LoVo (cell line): ENCODE results near the gene ANKRD52.

Experiments used
- DNase-seq: peaks from one replicate; pipeline ENCODE4 v3.0.0-alpha.2; 2016; ENCODE audit warnings: low spot score

The ANKRD52 gene

DNA sequence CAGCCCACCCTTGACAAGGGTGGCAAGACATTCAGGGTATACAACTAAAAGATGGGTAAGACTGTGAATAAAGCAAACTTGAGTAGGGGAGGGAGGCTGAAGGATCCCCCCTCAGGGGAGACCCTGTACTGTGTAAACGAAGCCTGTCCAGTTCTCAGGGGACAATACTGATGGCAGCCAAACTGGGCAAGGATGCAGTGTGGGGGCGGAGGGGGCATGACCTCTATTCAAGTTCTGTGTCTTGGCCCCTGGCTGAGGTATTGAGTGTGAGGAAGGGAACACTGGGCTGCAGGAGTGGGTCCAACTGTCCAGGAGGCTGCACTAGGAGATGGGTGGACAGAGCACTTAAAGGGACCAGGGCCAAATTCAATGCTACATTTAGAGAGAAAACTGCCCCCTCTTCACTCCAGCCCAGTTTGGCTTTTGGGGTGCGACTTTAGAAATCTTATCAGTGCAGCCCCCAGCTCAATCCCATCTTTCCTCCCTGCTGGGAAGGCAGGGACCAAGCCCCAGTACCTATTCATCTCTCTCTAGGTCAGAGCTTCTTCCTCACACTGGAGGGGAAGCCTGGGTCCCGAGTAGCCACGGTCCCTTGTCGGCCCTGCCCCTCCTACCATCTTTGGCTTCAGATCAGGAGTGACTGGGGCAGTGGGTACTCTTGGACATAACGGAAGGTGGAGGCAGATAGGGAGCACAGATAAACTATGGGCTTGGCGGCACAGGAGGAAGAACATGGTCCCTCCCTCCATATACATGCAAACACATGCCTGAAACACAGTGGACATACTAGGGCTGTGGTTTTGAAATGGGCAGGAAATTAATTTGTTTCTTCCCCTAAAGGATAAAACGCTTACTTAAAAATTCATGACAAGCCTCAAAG, 16.5 kb downstream of the ANKRD52 start:
- DNase-seq: no peak

DNA sequence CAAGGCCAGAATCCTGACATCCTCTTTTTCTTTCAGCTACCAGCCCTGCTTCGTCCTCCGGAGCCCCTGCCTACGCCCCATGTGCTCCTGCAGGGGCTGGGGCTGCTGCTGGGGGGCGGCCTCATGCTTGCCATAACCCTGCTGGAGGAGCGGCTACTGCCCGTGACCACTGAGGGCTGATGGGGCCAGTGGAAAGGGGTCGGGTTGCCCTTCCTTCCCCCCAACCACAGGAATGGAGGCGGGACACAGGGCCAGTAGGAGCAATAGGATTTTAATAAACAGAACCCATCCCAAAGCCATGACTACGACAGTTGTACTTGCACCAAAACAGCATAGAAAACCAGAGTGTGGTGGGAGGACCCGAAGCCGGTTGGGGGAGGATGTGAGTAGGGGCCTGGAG, 20.6 kb downstream of the ANKRD52 start:
- DNase-seq: no peak

DNA sequence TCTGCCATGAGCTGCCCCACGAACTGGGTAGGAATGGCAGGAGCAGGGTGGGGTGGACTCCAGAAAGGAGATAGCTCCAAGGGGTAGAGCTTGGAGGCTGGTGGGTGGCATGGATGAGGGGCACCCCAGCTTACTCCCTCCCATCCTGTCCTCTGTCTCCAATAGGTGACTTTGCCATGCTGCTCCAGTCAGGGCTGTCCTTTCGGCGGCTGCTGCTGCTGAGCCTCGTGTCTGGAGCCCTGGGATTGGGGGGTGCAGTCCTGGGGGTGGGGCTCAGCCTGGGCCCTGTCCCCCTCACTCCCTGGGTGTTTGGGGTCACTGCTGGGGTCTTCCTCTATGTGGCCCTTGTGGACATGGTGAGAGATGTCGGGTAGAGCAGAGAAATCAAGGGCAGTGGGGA, 21.2 kb downstream of the ANKRD52 start:
- no peak for DNase-seq

DNA sequence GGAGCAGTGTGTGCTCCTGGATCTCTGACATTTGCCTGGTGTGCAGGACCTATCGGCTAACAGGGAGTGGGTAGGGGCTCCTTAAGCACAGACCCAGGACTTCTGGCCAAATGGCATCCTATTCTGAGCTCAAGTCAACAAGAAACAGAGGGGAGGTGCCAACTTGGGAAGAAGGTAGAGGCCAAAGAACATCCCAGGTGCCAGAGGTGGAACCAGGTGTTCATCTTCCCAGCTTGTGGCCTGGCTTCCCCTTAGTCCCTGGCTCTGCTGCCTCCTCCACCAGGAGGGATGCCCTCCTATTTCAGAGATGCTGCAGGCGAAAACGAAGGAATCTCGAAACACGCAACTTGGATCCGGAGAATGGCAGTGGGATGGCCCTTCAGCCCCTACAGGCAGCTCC, 22.1 kb downstream of the ANKRD52 start:
- DNase-seq: no peak

DNA sequence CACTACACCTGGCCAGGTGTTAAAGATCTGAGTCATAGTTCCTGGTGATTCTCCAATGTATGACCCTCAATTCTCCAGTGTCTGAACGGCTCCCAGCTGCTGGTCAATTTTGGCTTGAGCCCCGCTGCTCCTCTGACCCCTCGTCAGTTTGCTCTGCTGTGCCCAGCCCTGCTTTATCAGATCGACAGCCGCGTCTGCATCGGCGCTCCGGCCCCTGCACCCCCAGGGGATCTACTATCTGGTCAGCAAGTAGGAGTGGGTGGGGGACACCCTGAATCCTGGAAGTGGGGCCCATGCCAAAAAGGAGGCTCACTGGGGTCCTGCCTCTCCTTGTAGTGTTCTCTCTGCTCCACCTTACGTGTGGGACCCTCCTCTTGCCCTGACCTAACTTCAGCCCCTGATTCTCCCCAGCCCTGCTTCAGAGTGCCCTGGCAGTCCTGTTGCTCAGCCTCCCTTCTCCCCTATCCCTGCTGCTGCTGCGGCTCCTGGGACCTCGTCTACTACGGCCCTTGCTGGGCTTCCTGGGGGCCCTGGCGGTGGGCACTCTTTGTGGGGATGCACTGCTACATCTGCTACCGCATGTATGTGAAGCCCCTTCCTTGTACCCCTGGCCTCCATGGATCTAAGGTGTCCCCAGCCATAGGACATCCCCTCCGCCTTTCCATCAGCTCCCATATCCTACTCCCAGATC, 23.3 kb downstream of the ANKRD52 start:
- no peak for DNase-seq

DNA sequence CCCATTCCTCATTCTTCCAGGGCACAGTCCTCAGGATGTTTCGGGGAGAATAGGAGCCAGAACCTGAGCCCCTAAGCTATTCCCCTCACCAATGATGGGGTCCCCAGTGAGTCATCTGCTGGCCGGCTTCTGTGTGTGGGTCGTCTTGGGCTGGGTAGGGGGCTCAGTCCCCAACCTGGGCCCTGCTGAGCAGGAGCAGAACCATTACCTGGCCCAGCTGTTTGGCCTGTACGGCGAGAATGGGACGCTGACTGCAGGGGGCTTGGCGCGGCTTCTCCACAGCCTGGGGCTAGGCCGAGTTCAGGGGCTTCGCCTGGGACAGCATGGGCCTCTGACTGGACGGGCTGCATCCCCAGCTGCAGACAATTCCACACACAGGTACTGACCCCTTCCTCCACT, 27.0 kb downstream of the ANKRD52 start:
- DNase-seq: no peak

DNA sequence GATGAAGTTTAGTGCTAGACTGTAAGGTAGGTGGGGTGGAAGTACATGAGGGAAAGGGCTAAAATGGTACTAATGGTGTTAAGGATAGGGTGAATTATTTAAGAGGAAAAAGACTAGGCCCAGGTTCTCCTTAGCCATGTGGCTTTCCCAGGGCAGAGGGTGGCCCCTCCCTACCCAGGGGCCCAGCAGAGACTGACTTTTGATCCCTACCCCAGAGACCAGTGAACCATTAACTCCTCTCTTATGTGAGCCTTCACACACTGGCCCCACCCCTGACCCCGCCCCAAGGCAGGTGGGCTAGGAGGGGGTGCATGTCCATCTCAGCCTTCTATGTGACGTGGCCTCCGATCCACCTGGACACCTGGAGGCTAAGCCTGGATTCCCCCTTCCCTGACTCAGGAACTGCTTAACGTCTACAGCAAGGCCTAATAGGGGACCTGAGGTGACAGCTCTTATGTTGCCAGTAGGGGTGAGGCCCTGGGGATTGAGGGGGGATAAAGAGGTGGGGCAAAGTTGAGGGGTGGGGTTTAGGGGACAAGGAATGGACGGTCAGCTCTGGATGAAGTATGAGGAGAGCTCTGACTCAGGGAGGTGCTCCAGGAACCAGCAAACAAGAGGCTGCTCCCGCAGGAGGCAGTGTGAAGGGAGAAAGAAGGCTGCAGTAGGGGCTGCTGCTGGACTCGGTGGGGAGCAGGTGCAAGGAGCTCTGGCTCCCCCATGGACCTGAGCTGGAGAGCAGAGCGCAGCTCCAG, 27.6 kb downstream of the ANKRD52 start:
- peak; percentile 18 for DNase-seq

DNA sequence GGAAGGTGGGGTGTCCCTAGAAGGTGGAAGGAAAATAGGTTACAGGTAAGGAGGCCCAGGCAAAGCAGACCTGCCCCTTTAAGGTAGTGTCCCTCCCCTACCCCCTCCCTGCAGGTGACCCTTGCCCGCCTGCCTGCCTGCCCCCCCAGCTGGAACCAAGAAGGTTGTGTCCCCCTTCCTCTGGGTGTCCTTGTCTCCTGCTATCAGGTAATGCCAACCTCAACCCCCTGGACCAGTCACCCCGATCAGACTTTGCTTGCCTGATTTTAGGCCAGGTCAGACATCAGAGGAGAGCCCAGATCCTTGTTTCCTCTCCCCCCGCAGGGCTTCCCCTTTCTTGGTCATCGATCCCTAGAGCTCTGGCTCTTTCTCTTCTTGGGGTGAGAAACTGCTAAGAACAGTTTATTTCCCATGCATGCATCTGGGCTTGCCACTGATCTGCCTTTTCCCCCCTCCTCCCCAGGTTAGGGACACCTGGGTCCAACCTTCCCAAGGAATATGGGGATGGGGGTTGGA, 28.2 kb downstream of the ANKRD52 start, which contains the start of gene SLC39A5:
Gene SLC39A5, plus strand, starts transcription at position 136 of the 516 bp plus-strand sequence. CDS start 1,224 bp downstream, outside the sequence.
- DNase-seq: no peak

DNA sequence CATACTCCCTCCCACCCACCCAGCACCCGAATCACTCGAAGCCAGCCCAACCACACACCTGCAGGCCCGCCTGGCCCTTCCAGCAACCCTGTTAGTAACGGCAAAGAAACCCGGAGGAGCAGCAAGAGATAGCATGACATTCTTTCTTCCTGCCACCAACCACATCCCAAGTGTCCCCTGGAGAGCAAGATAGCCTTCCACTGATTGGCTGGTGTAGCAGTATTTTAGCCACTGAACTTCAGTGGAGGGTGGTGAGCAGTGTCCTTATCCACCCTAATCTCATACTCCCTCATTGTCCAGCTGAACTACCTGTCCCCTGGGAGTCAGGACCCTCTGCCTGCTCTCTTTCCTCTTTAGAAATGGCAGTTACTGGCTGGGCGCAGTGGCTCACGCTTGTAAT, 29.1 kb downstream of the ANKRD52 start:
- DNase-seq: no peak

DNA sequence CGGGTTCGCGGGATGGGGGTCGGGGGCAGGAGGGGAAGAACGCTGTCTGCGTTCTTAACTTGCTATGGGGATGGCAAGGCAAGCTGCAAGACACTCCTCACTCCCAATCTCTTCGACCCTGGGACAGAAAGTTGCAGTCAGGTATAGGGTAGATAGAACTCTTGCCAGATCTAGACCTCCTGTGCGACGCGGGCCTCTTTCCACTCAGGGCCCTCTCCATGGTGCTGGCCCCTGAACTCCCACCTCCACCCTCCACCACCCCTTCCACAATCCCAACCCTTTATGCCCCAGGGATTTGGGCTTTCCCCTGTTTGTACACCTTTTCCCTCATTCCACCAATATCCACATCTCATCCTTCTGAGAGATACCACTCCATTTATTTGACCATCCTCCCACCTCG, 33.2 kb downstream of the ANKRD52 start:
- DNase-seq: no peak

DNA sequence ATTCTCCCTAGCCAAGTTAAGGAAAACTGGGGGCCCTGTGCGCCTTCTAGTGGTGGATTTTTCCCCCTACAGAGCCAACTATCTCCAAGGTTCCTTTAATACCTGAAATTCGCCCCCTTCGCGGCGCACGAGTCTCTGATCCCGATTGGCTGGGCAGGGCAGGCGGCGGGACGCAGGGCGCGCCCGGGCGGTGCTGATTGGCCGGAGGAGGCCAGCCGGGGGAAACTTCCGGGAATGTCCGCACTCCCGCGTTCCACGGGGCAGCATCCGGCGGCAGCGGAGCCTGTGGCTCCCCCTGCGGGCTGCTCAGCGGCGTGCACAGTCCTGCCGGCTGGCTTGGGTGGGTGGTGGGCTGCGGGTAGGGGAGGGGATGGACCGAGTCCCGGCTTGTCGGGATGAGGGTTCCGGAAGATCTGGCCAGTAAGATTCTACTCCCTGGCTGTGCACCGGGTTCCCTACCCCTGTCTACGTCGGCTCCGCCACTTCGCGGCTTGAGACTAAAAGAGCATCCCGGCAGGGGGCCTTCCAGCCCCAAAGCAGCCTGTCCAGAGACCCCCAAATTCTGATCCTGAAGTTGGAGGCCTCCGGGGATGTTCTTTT, 34.0 kb downstream of the ANKRD52 start, which contains the start of gene NABP2:
Gene NABP2, plus strand, starts transcription at position 241 of the 600 bp plus-strand sequence. CDS start 515 bp downstream, outside the sequence.
- peak; percentile 100 for DNase-seq

DNA sequence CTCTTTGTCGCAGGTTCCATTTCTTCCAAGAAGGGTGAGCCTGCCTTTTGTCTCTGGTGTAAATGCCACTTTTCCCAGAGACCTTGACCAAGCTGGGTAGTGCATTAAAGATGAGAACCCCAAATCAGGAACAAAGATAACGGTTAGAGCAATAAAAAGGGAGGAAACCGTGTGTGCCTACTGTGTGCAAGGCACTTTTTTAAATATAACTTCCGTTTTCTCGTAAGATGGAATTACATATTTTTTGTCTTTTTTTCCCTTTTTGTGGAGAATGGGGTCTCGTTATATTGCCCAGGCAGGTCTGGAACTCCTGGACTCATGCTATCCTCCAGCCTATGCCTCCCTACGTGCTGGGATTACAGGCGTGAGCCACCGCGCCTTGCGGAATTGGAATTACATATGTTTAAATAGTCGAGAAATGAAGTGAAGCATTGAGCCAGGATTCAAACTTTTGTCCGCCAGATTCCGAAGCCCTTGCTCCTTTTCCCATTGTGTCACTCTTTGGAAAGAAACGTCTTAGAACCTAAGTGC, 34.5 kb downstream of the ANKRD52 start:
- DNase-seq: no peak

DNA sequence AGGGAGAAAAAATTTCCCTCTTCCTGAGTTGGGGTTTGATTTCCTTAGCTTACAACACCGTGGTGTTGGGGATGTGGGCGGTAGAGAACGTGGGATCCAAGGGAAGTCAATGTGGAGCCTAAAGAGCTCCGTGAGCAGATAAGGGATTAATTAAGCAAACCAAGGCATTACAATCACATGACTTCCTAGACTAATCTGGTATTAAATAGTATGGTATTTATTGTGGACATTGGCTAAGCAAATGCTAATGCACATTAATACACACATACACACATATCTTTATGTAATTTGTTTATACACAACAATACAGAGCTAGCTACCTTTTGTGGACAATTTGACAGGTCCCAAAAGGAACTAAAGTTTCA, 35.7 kb downstream of the ANKRD52 start:
- DNase-seq: peak; percentile 15

DNA sequence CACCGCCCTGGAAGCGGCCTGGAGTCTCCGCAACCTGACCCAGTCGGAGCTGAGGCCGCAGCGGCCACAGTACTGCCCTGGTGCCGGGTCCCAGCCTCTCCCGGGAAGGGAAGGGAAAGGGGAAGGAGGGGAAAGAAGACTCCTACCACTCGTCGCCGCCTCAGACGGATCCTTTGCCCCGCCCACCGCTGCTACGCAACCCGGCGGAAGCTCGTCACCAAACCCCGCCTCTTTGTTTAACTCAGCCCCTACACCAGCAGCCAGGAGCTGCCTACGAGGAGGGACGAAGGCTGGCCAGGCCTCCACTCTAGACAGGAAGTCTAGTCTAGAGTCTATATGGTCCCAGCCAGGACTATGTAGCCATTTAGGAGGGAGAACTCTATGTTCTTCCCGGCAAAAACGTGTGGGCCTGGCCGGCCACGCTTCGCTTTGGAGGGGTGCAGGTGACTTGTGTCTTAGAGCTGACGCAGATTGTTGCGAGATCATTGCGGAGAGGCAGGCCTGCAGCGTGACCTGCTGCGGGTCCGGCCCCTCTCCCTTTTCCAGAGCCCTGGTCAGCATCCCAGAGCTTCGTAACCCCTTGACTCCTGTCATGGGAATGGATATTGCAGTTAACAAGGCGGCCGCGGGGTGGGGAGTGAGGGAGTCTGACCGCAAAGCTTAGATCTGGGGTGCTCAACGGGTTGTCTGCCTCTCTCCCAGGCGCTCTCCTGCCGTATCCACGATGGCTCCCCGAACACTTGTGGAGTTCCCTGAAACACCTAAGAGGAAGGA, 36.2 kb downstream of the ANKRD52 start, which contains the start of gene RNF41:
Gene RNF41, minus strand, starts transcription at position 166 of the 774 bp plus-strand sequence. CDS start 7,875 bp downstream, outside the sequence.
- DNase-seq: peak; percentile 100

DNA sequence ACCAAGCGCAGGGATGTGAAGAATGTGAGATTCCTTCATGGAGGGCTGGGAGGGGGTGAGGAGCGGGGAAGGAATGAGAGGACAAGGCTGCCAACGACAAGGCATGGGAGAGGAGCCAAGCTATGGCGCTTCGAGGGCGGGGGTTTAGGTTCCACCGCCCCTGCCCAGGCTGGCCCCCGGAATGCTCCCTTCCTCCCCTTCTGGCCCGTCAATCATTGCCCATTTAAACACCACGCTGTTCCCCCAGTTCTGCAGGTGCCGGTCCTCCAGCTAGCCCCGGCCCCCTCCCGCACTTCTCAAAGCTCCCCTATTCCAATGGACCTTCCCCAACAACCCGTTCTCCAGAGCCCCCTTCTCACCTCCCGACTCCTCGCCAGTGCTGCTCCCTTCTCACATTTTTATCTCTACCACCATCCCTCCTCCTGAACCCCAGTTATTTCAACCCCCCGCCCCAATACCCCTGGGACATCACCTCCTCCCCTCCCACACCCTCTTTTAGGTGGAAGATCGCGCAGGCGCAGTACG, 36.9 kb downstream of the ANKRD52 start:
- DNase-seq: peak; percentile 43

DNA sequence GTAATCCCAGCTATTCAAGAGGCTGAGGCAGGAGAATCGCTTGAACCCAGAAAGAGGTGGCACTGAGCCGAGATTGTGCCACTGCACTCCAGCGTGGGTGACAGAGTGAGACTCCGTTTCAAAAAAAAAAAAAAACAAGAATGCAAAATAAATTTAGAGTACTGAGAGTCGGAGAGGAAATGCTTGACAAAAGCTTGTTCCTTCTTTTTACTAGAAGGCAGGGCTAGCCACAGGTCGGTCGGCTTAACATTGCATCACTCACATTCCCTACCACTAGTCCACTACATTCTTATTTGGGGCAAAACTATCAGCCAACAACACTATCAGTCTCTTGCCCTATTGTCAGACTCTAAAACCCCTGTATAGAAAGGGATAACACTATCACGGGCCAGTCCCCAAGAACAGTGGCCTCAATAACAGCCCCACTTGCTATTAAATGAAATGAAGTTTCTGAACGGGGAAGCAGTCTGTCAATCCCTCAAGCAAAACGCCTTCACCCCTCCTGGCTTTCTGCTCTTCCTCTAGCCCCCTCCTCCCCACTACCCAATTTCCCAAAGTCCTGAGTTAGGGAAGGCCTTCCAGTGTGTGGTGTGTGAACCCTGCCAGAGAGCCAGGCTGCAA, 37.5 kb downstream of the ANKRD52 start:
- no peak for DNase-seq

DNA sequence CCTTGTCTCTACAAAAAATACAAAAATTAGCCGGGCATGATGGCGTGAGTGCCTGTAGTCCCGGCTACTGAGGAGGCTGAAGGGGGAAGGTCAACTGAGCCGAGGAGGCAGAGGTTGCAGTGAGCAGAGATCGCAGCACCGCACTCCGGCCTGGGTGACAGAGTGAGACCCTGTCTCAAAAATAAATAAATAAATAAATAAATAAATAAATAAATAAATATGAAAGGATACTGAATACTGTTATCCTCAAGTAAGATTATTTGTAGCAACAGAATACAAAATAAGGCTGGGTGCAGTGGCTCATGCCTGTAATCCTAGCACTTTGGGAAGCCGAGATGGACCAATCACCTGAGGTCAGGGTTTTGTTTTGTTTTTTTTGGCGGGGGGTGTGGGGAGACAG, 38.3 kb downstream of the ANKRD52 start:
- DNase-seq: no peak

DNA sequence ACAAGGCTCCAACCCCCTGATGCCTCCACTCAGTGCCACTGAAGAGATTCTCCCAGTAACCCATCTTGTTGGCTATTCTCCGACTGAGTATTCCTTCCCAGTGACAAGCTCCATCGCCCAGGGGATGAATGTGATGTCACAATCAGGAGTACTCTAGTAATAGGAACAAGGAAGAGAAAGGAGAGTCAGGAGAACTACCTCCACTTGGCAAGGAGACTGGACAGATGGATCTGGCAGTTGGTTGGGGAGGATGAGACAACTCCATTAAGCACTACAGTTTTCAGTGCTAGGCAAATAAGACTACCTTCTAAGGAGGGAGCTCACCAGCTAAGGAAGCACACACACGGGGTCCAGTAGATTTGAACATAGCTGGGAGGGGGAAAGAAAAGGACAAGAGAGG, 41.7 kb downstream of the ANKRD52 start:
- no peak for DNase-seq

DNA sequence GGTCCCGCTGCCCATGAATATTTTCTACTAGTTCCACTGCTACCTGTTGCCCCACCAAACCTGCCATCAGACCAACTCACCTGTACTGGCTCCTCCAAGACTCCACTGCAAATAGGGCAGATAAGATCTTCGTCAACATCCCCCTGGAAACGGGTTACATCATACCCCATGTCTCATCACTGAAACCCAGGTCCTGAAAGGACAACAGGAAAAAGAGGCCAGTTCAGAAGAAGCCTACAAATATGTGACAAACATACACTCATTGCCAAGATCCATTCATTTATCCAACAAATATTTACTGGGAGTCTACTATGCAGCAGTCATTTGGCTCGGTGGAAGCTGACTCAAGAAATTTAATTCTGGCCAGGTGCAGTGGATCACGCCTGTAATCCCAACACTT, 44.3 kb downstream of the ANKRD52 start:
- DNase-seq: no peak

DNA sequence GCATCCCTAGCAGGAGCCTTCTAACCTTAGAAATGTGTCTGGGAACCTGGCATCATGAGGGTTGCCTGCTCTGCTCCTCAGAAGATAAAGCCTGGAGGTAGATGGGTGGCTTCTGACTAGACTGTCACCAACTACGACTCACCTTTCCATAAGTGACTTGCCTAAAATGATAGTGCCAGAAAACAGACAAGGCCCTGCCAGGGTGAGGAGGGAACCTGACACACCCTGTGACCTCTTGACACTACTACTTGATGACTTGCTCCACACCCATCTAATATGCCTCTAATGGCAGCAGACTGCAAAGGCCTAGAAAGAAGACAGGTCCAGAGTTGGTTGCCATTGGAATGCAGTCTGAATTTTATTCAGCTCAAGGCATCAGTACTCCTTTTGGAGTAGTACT, 45.8 kb downstream of the ANKRD52 start:
- DNase-seq: no peak
